Mucosa of descending colon (tissue), 3 donors: ENCODE data around the gene SORCS2. TPM values are rescaled to one million over a fixed set of nuclear protein-coding genes. Genes with fewer than 3 reads are reported as not detected.
A peak's percentile ranks its signal among the peaks of the same experiment; 100 is the strongest.

Source experiments
- ATAC-seq: fragments of 200-7000 bp; cut with Tn5 transposase; one replicate; pipeline ENCODE4 v1.9.1; 2020; ENCODE audit warnings: mild to moderate bottlenecking, moderate library complexity
- DNase-seq, 3 donors: peaks; one replicate each; pipeline ENCODE4 v3.0.0-alpha.2; 2020
- H3K36me3 ChIP-seq: fragments of 200-600 bp; one replicate; pipeline ENCODE4 v1.8.0; 2021; ENCODE audit warnings: low read depth, mild to moderate bottlenecking
- H3K4me1 ChIP-seq: fragments of 200-600 bp; one replicate; pipeline ENCODE4 v1.8.0; 2021; ENCODE audit warnings: low read depth, mild to moderate bottlenecking
- H3K4me3 ChIP-seq: fragments of 200-600 bp; one replicate; pipeline ENCODE4 v1.8.0; 2021; ENCODE audit warnings: mild to moderate bottlenecking
- H3K9me3 ChIP-seq: fragments of 200-600 bp; one replicate; pipeline ENCODE4 v1.8.0; 2021; ENCODE audit warnings: mild to moderate bottlenecking
- CTCF ChIP-seq: fragments of 200-600 bp; IDR thresholded peaks from one replicate; pipeline ENCODE4 v1.8.0; 2022; ENCODE audit warnings: antibody characterized with exemption, mild to moderate bottlenecking
- intact Hi-C, 2 donors: fragments of 100-400 bp; cut with DNase I in 1 of 2; cut with micrococcal nuclease in 1 of 2; formaldehyde crosslinking; loops; one replicate each; pipeline versions ENCODE4 v1.11.0 to v1.11.1; 2022; cut with DNase I, micrococcal nuclease
- total RNA-seq, 3 donors: library from RNA; stranded (reverse); fragmentation: NEBNext Ultra II Directional in 2 of 3; extraction: Animal tissue kit (Norgen Biotek cat#: 25700) in 2 of 3; gene quantifications; one replicate each; pipeline versions ENCODE4 v1.2.1 to v1.2.4, GENCODE V29; 2021 to 2023
- donor health status: DM: no; HTN: no; CAD: no; lungs with moderate emphysema.
- donor health status: DM: no; HTN: no; CAD: no.
- donor health status: DM: no; HTN: yes; CAD: no.

SORCS2 gene
- total RNA-seq, 3 donors from 2014 or later, result 0.20 to 3.1 (median 1.5) TPM

GRCh38 chr4:7784131-7784870, 592.0 kb downstream of the SORCS2 start:
- no peak for TF ChIP-seq CTCF
- H3K36me3 ChIP-seq, result no peaks in the 10 kb centered on the region
- no peak for DNase-seq
- peak; percentile 11 for ATAC-seq
- H3K9me3 ChIP-seq, result no peaks in the 10 kb centered on the region
- H3K4me3 ChIP-seq, result no peak overlapping the region
- intact Hi-C loops, result no loop called here
- H3K4me1 ChIP-seq, result peaks cover 10% of the 10 kb centered on the region

- H3K4me1 ChIP-seq, result peaks cover 10% of the 10 kb centered on the region
- intact Hi-C loops, result no loop called here
- DNase-seq (no peak), ATAC-seq (no peak)
- TF ChIP-seq CTCF, result no peak
- H3K9me3 ChIP-seq, result no peaks in the 10 kb centered on the region
- no peak overlapping the region for H3K4me3 ChIP-seq
- no peaks in the 10 kb centered on the region for H3K36me3 ChIP-seq
Observed at GRCh38 chr4:7785017-7785416, 592.7 kb downstream of the SORCS2 start.

- DNase-seq (no peak), ATAC-seq (no peak)
- no peak for TF ChIP-seq CTCF
- Histone ChIP-seq H3K4me1 (peaks cover 10% of the 10 kb centered on the region), H3K4me3 (no peak overlapping the region), H3K9me3 (no peaks in the 10 kb centered on the region), H3K36me3 (no peaks in the 10 kb centered on the region)
- intact Hi-C loops, result no loop called here
Observed at GRCh38 chr4:7786040-7786439, 593.7 kb downstream of the SORCS2 start.

- H3K4me3 ChIP-seq, result no peak overlapping the region
- DNase-seq (no peak), ATAC-seq (peak; percentile 15)
- H3K4me1 ChIP-seq, result peaks cover 10% of the 10 kb centered on the region
- no peaks in the 10 kb centered on the region for H3K9me3 ChIP-seq
- intact Hi-C loops, result no loop called here
- no peak for TF ChIP-seq CTCF
- no peaks in the 10 kb centered on the region for H3K36me3 ChIP-seq
Observed at GRCh38 chr4:7786517-7786916, 594.2 kb downstream of the SORCS2 start.

GRCh38 chr4:7787067-7787466, 594.7 kb downstream of the SORCS2 start:
- Histone ChIP-seq H3K4me1 (peaks cover 10% of the 10 kb centered on the region), H3K4me3 (no peak overlapping the region), H3K36me3 (no peaks in the 10 kb centered on the region), H3K9me3 (no peaks in the 10 kb centered on the region)
- DNase-seq (no peak), ATAC-seq (no peak)
- intact Hi-C loops, result no loop called here
- TF ChIP-seq CTCF, result no peak
